GM19452 (cell line): ENCODE data around the gene SERPINA3.

ENCODE experiments used
- ATAC-seq: cut with Tn5 transposase; IDR thresholded peaks from one replicate; pipeline ENCODE4 v1.9.1; 2021; ENCODE audit not compliant: unreplicated experiment

The SERPINA3 gene

GRCh38 chr14:94650806-94651805, 38.9 kb downstream of the SERPINA3 start:
- ATAC-seq = no peak

- no peak for ATAC-seq
Measured at GRCh38 chr14:94653321-94653720, 41.1 kb downstream of the SERPINA3 start.

GRCh38 chr14:94654071-94654861, 42.1 kb downstream of the SERPINA3 start:
- no peak for ATAC-seq

- ATAC-seq = no peak
Measured at GRCh38 chr14:94655169-94655710, 43.0 kb downstream of the SERPINA3 start.

GRCh38 chr14:94656043-94656442, 43.9 kb downstream of the SERPINA3 start:
- ATAC-seq = no peak

- ATAC-seq = no peak
Measured at GRCh38 chr14:94659256-94659655, 47.1 kb downstream of the SERPINA3 start.

GRCh38 chr14:94659901-94660300, 47.7 kb downstream of the SERPINA3 start:
- ATAC-seq = no peak

- ATAC-seq = no peak
Measured at GRCh38 chr14:94660306-94660946, 48.2 kb downstream of the SERPINA3 start.

- no peak for ATAC-seq
Measured at GRCh38 chr14:94663538-94663937, 51.3 kb downstream of the SERPINA3 start.

GRCh38 chr14:94663965-94664704, 51.9 kb downstream of the SERPINA3 start:
- no peak for ATAC-seq

GRCh38 chr14:94665121-94665520, 52.9 kb downstream of the SERPINA3 start:
- ATAC-seq = no peak

- no peak for ATAC-seq
Measured at GRCh38 chr14:94665544-94665943, 53.4 kb downstream of the SERPINA3 start.

GRCh38 chr14:94670692-94671285, 58.6 kb downstream of the SERPINA3 start:
- no peak for ATAC-seq

- ATAC-seq = no peak
Measured at GRCh38 chr14:94671870-94672444, 59.8 kb downstream of the SERPINA3 start.

GRCh38 chr14:94673071-94673470, 60.9 kb downstream of the SERPINA3 start:
- no peak for ATAC-seq
